Measurements from ENCODE around the gene ALCAM. TPM values are rescaled to one million over a fixed set of nuclear protein-coding genes. Genes with fewer than 3 reads are reported as not detected.

Gene ALCAM
- total RNA-seq, 2 experiments from 2014 or later: 11.4 to 20.6 TPM

DNA sequence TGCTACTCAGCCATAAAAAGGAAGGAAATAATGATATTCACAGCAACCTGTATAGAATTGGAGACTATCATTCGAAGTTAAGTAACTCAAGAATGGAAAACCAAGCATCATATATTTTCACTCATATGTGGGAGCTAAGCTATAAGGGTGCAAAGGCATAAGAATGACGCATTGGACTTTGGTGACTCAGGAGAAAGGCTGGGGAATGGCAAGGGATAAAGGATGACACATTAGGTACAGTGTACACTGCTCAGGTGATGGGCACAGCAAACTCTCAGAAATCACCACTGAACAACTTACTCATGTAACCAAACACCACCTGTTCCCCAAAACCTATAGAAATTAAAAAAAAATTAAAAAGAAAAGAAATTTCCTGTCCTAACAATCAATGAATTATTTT lies 42.7 kb downstream of the ALCAM start:
- Mint-ChIP-seq H3K36me3 (no peaks in the 10 kb centered on the region), H3K27ac (no peak overlapping the region), H3K9me3 (ENCODE audit: low read depth) (peaks cover 5% of the 10 kb centered on the region), H3K27me3 (no peaks in the 10 kb centered on the region), H3K4me3 (no peak overlapping the region), H3K4me1 (no peaks in the 10 kb centered on the region)
- CTCF ChIA-PET: no interaction called here
- DNase-seq (no peak), ATAC-seq (no peak)

DNA sequence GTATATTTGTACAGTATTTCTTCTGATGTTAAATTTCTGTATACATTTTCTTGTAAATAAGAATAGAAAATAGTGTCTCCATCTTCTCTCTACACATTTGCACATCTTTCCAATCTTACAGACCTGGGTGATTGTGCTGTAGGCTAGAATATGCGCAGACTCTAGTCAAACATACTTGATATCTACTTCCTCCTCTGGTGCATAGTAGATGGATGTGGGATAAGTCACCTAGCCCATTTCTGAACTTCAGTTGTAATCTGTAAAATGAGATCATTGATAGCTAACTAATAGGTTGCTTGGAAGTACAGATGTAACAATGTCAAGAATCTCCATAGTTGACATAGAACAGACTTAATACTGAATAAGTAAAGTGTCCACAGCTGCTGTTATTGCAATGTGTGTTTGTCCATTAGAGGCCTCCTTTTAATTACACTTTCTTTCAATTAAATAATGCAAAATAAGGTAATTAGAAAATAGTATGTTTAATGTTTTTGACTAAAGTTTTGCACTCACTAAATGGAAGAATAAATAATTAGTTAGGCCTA lies 46.7 kb downstream of the ALCAM start:
- Mint-ChIP-seq H3K9me3 (ENCODE audit: low read depth) (no peaks in the 10 kb centered on the region), H3K27me3 (no peaks in the 10 kb centered on the region), H3K4me3 (no peak overlapping the region), H3K36me3 (no peaks in the 10 kb centered on the region), H3K27ac (no peak overlapping the region), H3K4me1 (peaks cover 6% of the 10 kb centered on the region)
- ATAC-seq (no peak), DNase-seq (no peak)
- CTCF ChIA-PET: no interaction called here

DNA sequence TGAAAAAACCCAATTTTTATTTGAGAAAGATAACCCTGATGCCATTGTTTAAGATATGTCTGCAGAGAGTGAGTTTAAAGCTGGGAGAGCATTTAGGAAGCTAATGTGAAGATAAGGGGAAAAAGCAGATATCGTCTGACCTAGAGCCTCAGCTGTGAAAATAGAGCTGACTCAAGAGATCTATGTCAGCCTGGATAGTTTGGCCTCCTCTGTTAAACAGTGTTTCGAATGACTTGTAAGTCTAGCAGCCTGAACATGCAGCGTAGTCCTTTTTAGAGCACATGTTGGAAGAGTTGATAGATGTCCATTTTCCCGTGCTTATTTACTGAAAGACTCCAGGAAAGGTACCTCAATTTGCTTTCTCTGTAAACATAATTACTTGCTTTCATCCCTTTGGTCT lies 48.1 kb downstream of the ALCAM start:
- CTCF ChIA-PET: interaction anchor here (1.0 kb wide), 1 partner anchor 25 kb away, joined by 3 read pairs; no protein-coding TSS in a partner anchor
- ATAC-seq: no peak
- no peaks in the 10 kb centered on the region for H3K27me3 Mint-ChIP-seq
- H3K36me3 Mint-ChIP-seq: no peaks in the 10 kb centered on the region
- H3K9me3 Mint-ChIP-seq (ENCODE audit: low read depth): no peaks in the 10 kb centered on the region
- H3K4me3 Mint-ChIP-seq: no peak overlapping the region
- no peak for DNase-seq
- peaks cover 6% of the 10 kb centered on the region for H3K4me1 Mint-ChIP-seq
- no peak overlapping the region for H3K27ac Mint-ChIP-seq

DNA sequence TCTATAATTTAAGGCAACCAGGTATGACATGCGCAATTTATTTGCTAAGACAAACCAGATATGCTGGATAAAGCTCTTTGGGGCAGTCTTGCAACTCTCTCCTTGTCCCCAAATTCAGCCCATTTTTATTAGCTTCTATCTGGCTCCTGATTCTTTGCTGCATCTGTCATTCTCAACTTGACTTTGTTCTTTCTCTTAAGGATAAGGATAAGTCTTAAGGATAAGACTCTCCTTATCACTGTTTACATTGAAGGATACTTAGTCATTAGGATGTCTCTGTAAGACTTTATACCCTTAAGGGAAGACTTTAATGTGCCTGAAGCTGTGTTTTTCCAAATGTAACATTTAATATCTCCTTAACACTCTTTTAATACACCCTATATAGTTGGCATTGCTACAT lies 49.2 kb downstream of the ALCAM start:
- DNase-seq (no peak), ATAC-seq (no peak)
- Mint-ChIP-seq H3K9me3 (ENCODE audit: low read depth) (no peaks in the 10 kb centered on the region), H3K27ac (no peak overlapping the region), H3K36me3 (no peaks in the 10 kb centered on the region), H3K4me3 (no peak overlapping the region), H3K27me3 (no peaks in the 10 kb centered on the region), H3K4me1 (peaks cover 6% of the 10 kb centered on the region)
- CTCF ChIA-PET: interaction anchor here (1.2 kb wide), 1 partner anchor 19 kb away, joined by 3 read pairs; no protein-coding TSS in a partner anchor

DNA sequence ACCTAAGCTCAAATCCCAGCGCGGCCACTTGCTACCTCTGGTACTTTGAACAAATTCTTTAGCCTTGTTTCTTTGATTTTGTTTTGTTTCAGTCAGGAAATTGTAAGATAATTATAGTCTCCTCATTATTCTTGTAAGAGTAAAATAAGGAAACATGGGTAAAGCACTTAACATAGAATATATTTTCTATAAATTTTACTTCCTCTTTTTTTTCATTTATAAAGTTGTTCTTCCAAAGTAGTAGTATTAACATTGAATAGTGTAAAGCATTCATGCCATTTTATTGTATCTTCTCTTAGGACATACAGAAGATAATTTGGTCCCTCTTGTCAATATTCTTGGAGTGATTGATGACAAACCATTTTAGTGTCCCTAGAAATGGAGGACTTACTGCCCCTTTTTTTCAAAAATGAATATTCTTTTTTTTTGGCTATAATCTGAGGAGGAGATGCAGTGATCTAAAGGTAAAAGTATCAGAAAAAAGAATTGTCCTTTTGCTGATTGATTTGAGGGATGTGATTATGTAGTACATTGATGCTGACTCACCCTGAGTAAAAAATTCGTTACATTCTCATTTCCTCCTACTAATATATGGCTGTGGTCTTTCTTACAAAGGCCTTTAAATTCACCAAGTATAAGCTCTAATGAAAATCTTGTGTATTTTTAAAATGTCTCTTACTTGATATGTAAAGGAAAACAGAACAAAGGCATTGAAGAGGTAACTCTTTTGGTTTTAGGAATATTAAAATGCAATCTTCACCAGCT lies 51.0 kb downstream of the ALCAM start:
- DNase-seq (no peak), ATAC-seq (no peak)
- CTCF ChIA-PET: no interaction called here
- Mint-ChIP-seq H3K27me3 (no peaks in the 10 kb centered on the region), H3K4me1 (peaks cover 6% of the 10 kb centered on the region), H3K4me3 (no peak overlapping the region), H3K36me3 (no peaks in the 10 kb centered on the region), H3K9me3 (ENCODE audit: low read depth) (no peaks in the 10 kb centered on the region), H3K27ac (no peak overlapping the region)

DNA sequence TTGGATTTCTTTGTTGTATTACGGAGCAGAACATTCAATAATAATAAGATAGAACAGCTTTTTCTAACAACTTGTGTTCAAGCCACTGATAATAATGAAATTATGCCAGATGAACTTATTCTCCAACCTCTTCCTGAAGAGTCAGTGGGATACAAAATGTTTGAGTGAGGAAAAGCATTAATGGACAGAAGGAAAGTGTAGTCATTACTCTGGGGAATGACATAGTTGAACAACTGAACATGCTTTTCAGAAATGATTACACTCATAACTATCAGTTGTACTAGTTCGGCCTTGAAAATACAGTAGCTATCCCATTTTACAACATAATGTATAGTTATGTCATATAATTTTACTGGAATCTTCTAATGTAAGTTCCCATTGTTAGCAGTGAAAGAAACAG lies 55.9 kb downstream of the ALCAM start:
- CTCF ChIA-PET: no interaction called here
- Mint-ChIP-seq H3K36me3 (no peaks in the 10 kb centered on the region), H3K27ac (no peak overlapping the region), H3K9me3 (ENCODE audit: low read depth) (no peaks in the 10 kb centered on the region), H3K27me3 (no peaks in the 10 kb centered on the region), H3K4me1 (peaks cover 9% of the 10 kb centered on the region), H3K4me3 (no peak overlapping the region)
- ATAC-seq (no peak), DNase-seq (no peak)

DNA sequence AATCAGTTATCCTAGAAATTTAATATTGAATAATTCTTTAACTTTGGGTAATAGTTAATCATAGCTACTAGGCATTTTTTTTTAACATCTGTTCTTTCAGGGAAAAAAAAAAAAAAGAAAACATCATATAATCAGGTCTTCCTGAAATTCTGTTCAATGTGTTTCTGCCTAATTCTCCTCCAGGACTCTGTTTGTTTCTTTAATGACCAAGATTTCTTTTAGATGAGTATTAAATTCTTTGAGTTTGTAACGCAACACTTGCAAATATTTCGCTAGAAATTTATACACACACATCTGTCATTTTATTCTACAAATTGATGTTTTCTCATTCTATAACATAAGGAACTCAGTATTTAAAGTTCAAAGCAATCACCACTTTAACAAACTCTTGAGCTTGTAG lies 56.7 kb downstream of the ALCAM start:
- no peak overlapping the region for H3K27ac Mint-ChIP-seq
- H3K36me3 Mint-ChIP-seq: no peaks in the 10 kb centered on the region
- H3K27me3 Mint-ChIP-seq: no peaks in the 10 kb centered on the region
- DNase-seq (no peak), ATAC-seq (no peak)
- peaks cover 3% of the 10 kb centered on the region for H3K4me1 Mint-ChIP-seq
- CTCF ChIA-PET: no interaction called here
- H3K9me3 Mint-ChIP-seq (ENCODE audit: low read depth): no peaks in the 10 kb centered on the region
- no peak overlapping the region for H3K4me3 Mint-ChIP-seq

DNA sequence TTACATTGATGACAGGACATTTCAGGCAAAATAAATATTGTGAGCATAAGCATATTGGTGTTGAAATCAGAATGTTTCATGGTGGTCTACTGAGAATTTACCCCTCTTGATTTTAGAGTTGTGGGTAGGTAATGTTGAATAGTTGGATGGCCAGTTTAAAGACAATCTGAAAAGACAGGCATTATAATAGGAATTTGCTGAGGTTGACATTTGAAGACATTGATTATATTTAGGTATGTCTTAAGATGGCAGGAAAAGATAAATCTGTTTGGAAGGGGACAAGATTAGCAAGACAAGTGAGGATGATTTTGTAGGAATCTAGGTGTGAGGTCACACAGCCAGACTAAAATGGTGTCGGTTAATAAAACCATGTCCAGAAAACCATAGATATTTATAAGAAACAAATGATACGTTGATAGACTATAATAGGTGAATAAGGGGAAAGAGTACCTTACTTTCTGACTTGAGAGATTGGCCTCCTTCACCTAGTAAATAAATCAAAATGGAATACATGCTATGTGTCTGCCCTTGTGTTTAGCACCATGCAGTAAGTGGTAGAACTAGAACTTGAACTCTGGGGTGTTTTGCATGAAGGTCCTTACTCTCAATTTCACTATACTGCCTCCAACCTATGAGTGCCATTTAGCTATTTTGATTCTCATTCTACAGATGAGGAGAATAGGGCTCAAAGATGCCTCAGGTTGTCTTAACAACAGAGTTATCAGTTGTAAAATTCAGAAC lies 57.9 kb downstream of the ALCAM start:
- CTCF ChIA-PET: no interaction called here

DNA sequence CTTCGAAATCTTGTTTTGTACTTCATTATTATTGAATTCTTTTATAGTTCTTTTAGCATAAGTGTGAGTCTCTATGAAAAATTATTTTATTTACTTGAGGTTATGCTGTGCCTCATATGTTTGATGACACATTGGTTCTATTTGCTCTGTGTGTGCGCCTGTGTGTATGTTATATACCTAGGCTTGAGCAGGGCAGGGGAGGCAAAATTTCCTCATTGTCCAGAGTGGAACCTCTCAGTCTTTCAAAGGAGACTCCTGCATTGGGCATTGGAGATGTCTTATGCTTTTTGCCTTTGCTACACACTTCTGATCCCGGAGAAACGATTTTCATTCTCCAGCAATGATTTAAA lies 58.4 kb downstream of the ALCAM start:
- no peaks in the 10 kb centered on the region for H3K9me3 Mint-ChIP-seq (ENCODE audit: low read depth)
- H3K27me3 Mint-ChIP-seq: no peaks in the 10 kb centered on the region
- DNase-seq (no peak), ATAC-seq (no peak)
- CTCF ChIA-PET: no interaction called here
- no peak overlapping the region for H3K4me3 Mint-ChIP-seq
- H3K27ac Mint-ChIP-seq: no peak overlapping the region
- H3K36me3 Mint-ChIP-seq: no peaks in the 10 kb centered on the region
- H3K4me1 Mint-ChIP-seq: peaks cover 3% of the 10 kb centered on the region

More for the DNA sequence above, 57.9 kb downstream of the ALCAM start:
- no peak for DNase-seq
- Mint-ChIP-seq H3K4me1 (peaks cover 3% of the 10 kb centered on the region), H3K9me3 (ENCODE audit: low read depth) (no peaks in the 10 kb centered on the region), H3K36me3 (no peaks in the 10 kb centered on the region), H3K27me3 (no peaks in the 10 kb centered on the region), H3K27ac (no peak overlapping the region), H3K4me3 (no peak overlapping the region)
- no peak for ATAC-seq

DNA sequence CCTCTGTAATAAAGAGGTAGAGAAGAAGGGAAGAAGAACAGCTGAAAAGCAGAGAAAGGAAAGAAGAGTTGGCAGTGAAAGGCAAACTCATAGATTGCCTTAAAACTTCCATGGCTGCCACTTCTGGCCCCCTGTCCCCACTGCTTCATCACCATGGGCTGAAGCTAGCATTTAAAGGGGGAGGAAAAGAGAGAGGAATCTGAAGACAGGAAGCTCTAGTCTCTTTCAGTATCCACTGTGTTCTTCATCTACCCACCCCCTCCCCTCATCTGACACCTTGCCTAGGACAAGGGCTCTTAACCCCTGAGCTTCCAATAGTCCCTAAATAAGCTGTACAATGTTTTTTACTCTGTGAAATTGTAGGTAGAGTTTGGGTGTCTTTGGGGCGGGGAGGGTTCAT lies 60.6 kb downstream of the ALCAM start:
- no peaks in the 10 kb centered on the region for H3K36me3 Mint-ChIP-seq
- no peaks in the 10 kb centered on the region for H3K9me3 Mint-ChIP-seq (ENCODE audit: low read depth)
- no peaks in the 10 kb centered on the region for H3K27me3 Mint-ChIP-seq
- DNase-seq (no peak), ATAC-seq (no peak)
- H3K4me3 Mint-ChIP-seq: no peak overlapping the region
- CTCF ChIA-PET: interaction anchor here (0.6 kb wide), 1 partner anchor 90 kb away, joined by 3 read pairs; no protein-coding TSS in a partner anchor
- H3K27ac Mint-ChIP-seq: no peak overlapping the region
- H3K4me1 Mint-ChIP-seq: peaks cover 3% of the 10 kb centered on the region

DNA sequence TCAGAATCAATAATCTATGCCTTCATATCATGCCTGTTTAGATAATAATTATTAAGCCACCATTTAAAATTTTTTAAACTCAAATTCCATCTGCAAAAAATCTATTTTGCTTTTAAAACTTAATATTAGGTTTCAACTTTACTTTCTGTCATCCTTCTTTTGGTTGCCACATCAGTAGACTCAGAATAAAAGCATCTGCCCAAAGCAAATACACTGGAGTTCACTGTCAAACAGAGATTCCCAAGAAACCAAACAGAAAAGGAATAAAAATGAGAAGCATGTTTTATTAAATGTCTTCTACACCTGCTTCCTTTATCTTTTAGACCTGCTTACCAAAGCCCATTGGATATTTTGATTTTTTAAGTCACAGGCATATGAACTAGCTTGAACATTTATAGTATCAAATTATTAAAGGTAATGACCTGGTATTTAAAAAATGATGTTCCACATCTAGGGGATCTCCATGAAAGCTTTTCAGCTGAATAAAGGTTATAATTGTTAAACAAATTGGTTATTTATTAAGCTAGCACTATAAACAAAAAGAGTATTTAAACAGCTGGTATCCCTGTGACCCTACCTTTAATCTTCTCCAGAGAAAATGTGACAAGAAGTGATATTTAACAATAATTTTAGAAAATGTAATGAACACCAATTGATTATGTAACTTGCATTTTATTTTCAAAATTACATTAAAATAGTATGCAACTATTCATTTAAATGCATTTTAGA lies 62.5 kb downstream of the ALCAM start:
- ATAC-seq: no peak
- CTCF ChIA-PET: no interaction called here

DNA sequence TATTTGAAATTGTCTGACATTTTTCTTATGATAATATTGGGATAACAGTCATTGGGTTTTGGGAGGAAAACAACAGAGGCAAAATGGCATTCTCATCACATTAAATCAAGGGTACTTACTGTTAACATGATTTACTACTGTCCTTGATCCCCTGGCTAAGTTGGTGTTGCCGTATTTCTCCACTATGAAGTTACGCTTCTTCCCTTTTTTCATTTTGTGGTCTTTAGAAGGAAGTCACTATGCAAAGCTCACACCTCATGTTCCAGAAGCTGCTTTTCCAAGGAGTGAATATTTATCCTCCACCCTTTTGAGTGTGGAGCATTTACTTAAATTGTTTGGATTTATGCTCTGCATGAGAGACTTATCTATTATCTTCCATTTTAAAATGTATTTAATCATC lies 63.7 kb downstream of the ALCAM start:
- H3K36me3 Mint-ChIP-seq: no peaks in the 10 kb centered on the region
- ATAC-seq: no peak
- no peaks in the 10 kb centered on the region for H3K27me3 Mint-ChIP-seq
- H3K4me3 Mint-ChIP-seq: no peak overlapping the region
- H3K27ac Mint-ChIP-seq: no peak overlapping the region
- peaks cover 3% of the 10 kb centered on the region for H3K4me1 Mint-ChIP-seq
- CTCF ChIA-PET: no interaction called here
- no peak for DNase-seq
- peaks cover under 1% of the 10 kb centered on the region for H3K9me3 Mint-ChIP-seq (ENCODE audit: low read depth)

More for the DNA sequence above, 62.5 kb downstream of the ALCAM start:
- Mint-ChIP-seq H3K4me1 (peaks cover 3% of the 10 kb centered on the region), H3K36me3 (no peaks in the 10 kb centered on the region), H3K4me3 (no peak overlapping the region), H3K27ac (no peak overlapping the region), H3K27me3 (no peaks in the 10 kb centered on the region), H3K9me3 (ENCODE audit: low read depth) (no peaks in the 10 kb centered on the region)
- no peak for DNase-seq

DNA sequence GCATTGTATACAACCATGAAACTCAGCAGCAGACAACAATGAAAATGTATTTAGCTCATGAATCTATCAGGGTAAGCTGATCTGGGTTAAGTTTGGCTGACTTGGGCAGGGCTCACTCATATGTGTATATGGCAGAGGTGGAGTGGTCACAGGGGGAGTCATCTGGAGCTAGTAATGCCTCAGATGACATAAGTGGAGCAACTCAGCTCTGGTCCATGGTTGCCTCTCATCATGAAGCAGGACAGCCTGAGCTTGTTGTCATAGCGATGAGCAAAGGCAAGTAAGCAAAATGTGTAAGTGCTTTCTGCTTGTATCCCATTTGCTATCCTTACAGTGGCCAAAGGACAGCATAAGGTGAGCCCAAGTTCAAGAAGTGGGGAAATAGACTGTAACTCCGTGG lies 64.5 kb downstream of the ALCAM start:
- no peak for ATAC-seq
- CTCF ChIA-PET: interaction anchor here (0.7 to 1.7 kb wide), 2 partner anchors 86 to 474 kb away, joined by 3 read pairs; no protein-coding TSS in a partner anchor
- no peaks in the 10 kb centered on the region for H3K36me3 Mint-ChIP-seq
- no peaks in the 10 kb centered on the region for H3K27me3 Mint-ChIP-seq
- H3K27ac Mint-ChIP-seq: no peak overlapping the region
- H3K4me3 Mint-ChIP-seq: no peak overlapping the region
- H3K9me3 Mint-ChIP-seq (ENCODE audit: low read depth): peaks cover 1% of the 10 kb centered on the region
- H3K4me1 Mint-ChIP-seq: peaks cover 3% of the 10 kb centered on the region
- no peak for DNase-seq

All from activated CD8-positive, alpha-beta memory T cell treated with anti-CD3 and anti-CD28 coated beads, Interleukin-2, amount 10 ng/mL, durations not matched to agents 7 days and 5 days (primary cell).